Ovary (tissue), 3 donors: ENCODE measurements around the gene KIF26B.

Source experiments
- CTCF ChIP-seq, 3 donors: fragments of 450-650 bp in 2 of 3; fragments of 200-600 bp in 1 of 3; IDR thresholded peaks; one replicate each; pipeline versions ENCODE4 v1.5.1 to v1.8.0; 2016 to 2022; ENCODE audit warnings: antibody characterized with exemption in 3 of 3, mild to moderate bottlenecking in 1 of 3
- EP300 ChIP-seq: sonication (generic); formaldehyde crosslinking; IDR thresholded peaks from one replicate; pipeline ENCODE4 v1.6.1; 2017; ENCODE audit warnings: antibody characterized with exemption
- donor health status: DM: no; HTN: no; CAD: no.

GRCh38 chr1:245105042-245105441, 49.7 kb upstream of the KIF26B start:
- TF ChIP-seq CTCF (IDR thresholded peaks at IDR 0.05): no peak
- no peak for TF ChIP-seq EP300
